LHCN-M2 (cell line): ENCODE measurements around the gene C17orf67. TPM values are rescaled to one million over a fixed set of nuclear protein-coding genes. Genes with fewer than 3 reads are reported as not detected.

Source experiments
- DNase-seq: peaks from one replicate; pipeline ENCODE4 v3.0.0-alpha.2; 2012; ENCODE audit warnings: low read depth
- polyA plus RNA-seq: library from polyadenylated mRNA; unstranded; fragments of >200 nt; gene quantifications from one replicate; pipeline ENCODE4 v1.2.1, GENCODE V29; 2012; ENCODE audit warnings: missing spikeins
- total RNA-seq: library from RNA; depleted of rRNA; stranded (reverse); fragments of >200 nt; gene quantifications from 2 replicates; pipeline ENCODE4 v1.2.3, GENCODE V29; 2014; rRNA removed

Gene C17orf67
- 0.06 and 0.69 TPM in 2 replicates for total RNA-seq
- polyA plus RNA-seq: 1.1 TPM

- peak; percentile 92 for DNase-seq
These were observed at the start of gene C17orf67, which contains the start of gene DGKE for GRCh38 chr17:56833809-56834379. Gene C17orf67, minus strand, starts transcription at chr17:56833920. Its CDS starts 18,110 bp downstream, at chr17:56815810. Gene DGKE, plus strand, starts transcription at chr17:56834151. Its CDS starts 645 bp downstream, at chr17:56834796.

GRCh38 chr17:56881685-56882295 lies 48.1 kb upstream of the C17orf67 start:
- no peak for DNase-seq

GRCh38 chr17:56880571-56880970 lies 46.9 kb upstream of the C17orf67 start:
- DNase-seq: no peak

- DNase-seq: no peak
These were observed 46.4 kb upstream of the C17orf67 start for GRCh38 chr17:56880133-56880532.

- no peak for DNase-seq
These were observed 45.6 kb upstream of the C17orf67 start for GRCh38 chr17:56879280-56879679.

GRCh38 chr17:56876766-56877179 lies 43.1 kb upstream of the C17orf67 start:
- DNase-seq: no peak

GRCh38 chr17:56870081-56870651 lies 36.4 kb upstream of the C17orf67 start:
- no peak for DNase-seq

- no peak for DNase-seq
These were observed 35.0 kb upstream of the C17orf67 start for GRCh38 chr17:56868716-56869115.

GRCh38 chr17:56867948-56868376 lies 34.2 kb upstream of the C17orf67 start:
- DNase-seq: peak; percentile 15

GRCh38 chr17:56866496-56866895 lies 32.8 kb upstream of the C17orf67 start:
- DNase-seq: peak; percentile 9

- DNase-seq: no peak
These were observed 32.4 kb upstream of the C17orf67 start for GRCh38 chr17:56866076-56866475.

GRCh38 chr17:56863974-56864373 lies 30.3 kb upstream of the C17orf67 start:
- no peak for DNase-seq

GRCh38 chr17:56861899-56862298 lies 28.2 kb upstream of the C17orf67 start:
- DNase-seq: no peak

GRCh38 chr17:56851008-56851407 lies 17.3 kb upstream of the C17orf67 start:
- no peak for DNase-seq

GRCh38 chr17:56850591-56850990 lies 16.9 kb upstream of the C17orf67 start:
- DNase-seq: no peak

- DNase-seq: no peak
These were observed 15.4 kb upstream of the C17orf67 start for GRCh38 chr17:56849131-56849530.

GRCh38 chr17:56847106-56847505 lies 13.4 kb upstream of the C17orf67 start:
- DNase-seq: no peak

- DNase-seq: no peak
These were observed 12.2 kb upstream of the C17orf67 start for GRCh38 chr17:56845934-56846333.

- DNase-seq: no peak
These were observed 8.9 kb upstream of the C17orf67 start for GRCh38 chr17:56842577-56842976.

- no peak for DNase-seq
These were observed 5.0 kb upstream of the C17orf67 start for GRCh38 chr17:56838687-56839086.

- DNase-seq: no peak
These were observed 1.5 kb upstream of the C17orf67 start for GRCh38 chr17:56835264-56835585.

GRCh38 chr17:56834380-56835263 lies 902 bp upstream of the C17orf67 start:
- DNase-seq: no peak
